Forelimb muscle (tissue), 1 donor: ENCODE measurements around the gene NXT1. TPM values are rescaled to one million over a fixed set of nuclear protein-coding genes. Genes with fewer than 3 reads are reported as not detected.

Experiments
- DNase-seq: peaks from one replicate; pipeline ENCODE4 v3.0.0-alpha.2; 2013; ENCODE audit warnings: low read depth
- polyA plus RNA-seq: library from polyadenylated mRNA; unstranded; fragments of 120-200 nt; gene quantifications from one replicate; pipeline ENCODE4 v1.2.1, GENCODE V29; 2013; ENCODE audit not compliant: insufficient read length

NXT1 gene
- polyA plus RNA-seq, 1 donor: 10.5 TPM

GRCh38 chr20:23390091-23390774 is 39.6 kb downstream of the NXT1 start:
- no peak for DNase-seq

GRCh38 chr20:23391707-23392310 is 41.2 kb downstream of the NXT1 start:
- no peak for DNase-seq

- DNase-seq: no peak
Observed at GRCh38 chr20:23393996-23394775, 43.6 kb downstream of the NXT1 start.

- no peak for DNase-seq
Observed at GRCh38 chr20:23396950-23397627, 46.5 kb downstream of the NXT1 start.

- no peak for DNase-seq
Observed at GRCh38 chr20:23397961-23398360, 47.4 kb downstream of the NXT1 start.

GRCh38 chr20:23399568-23400241 is 49.1 kb downstream of the NXT1 start:
- DNase-seq: no peak

GRCh38 chr20:23401051-23401450 is 50.5 kb downstream of the NXT1 start:
- DNase-seq: no peak

- no peak for DNase-seq
Observed at GRCh38 chr20:23403751-23404150, 53.2 kb downstream of the NXT1 start.

- DNase-seq: no peak
Observed at GRCh38 chr20:23404196-23404595, 53.6 kb downstream of the NXT1 start.

Other genes starting within 250 kb of the NXT1 start
- 7.5 TPM for gene GZF1, start 11.4 kb downstream of the NXT1 start, polyA plus RNA-seq
- gene NAPB, start 70.7 kb downstream of the NXT1 start, polyA plus RNA-seq: 7.3 TPM
- not detected for gene CSTL1, start 88.9 kb downstream of the NXT1 start, polyA plus RNA-seq
- gene CST11, start 102.1 kb downstream of the NXT1 start, polyA plus RNA-seq: not detected
- not detected for gene CST8, start 140.3 kb downstream of the NXT1 start, polyA plus RNA-seq
- not detected for gene CST9L, start 217.7 kb downstream of the NXT1 start, polyA plus RNA-seq